Nephron progenitor cell (in vitro differentiated cells): ENCODE measurements around the gene ALDH3A1.
A peak's percentile ranks its signal among the peaks of the same experiment; 100 is the strongest.

Experiments used
- DNase-seq: peaks from one replicate; pipeline ENCODE4 v3.0.0; 2021
- H3K27ac Mint-ChIP-seq: 2 replicates; pipeline ENCODE4 v1.8.0; 2021; ENCODE audit warnings: mild to moderate bottlenecking, moderate library complexity, mixed read lengths
- H3K27me3 Mint-ChIP-seq: 2 replicates; pipeline ENCODE4 v1.8.0; 2021; ENCODE audit warnings: mild to moderate bottlenecking, low read depth, mixed read lengths; ENCODE audit not compliant: poor library complexity
- H3K36me3 Mint-ChIP-seq: 2 replicates; pipeline ENCODE4 v1.8.0; 2021; ENCODE audit warnings: low read depth, mixed read lengths
- H3K4me1 Mint-ChIP-seq: 2 replicates; pipeline ENCODE4 v1.8.0; 2021; ENCODE audit warnings: mixed read lengths
- H3K4me3 Mint-ChIP-seq: 2 replicates; pipeline ENCODE4 v1.8.0; 2021; ENCODE audit warnings: mild to moderate bottlenecking, moderate library complexity, mixed read lengths
- H3K9me3 Mint-ChIP-seq: 2 replicates; pipeline ENCODE4 v1.8.0; 2021; ENCODE audit warnings: mild to moderate bottlenecking, moderate library complexity, mixed read lengths
- TF ChIP-seq, protein P1 (sequence below): fragments of 200-600 bp; sonication (generic); IDR thresholded peaks from 2 replicates; pipeline ENCODE4 v1.5.0; 2021; ENCODE audit warnings: antibody characterized with exemption

Gene ALDH3A1

DNA sequence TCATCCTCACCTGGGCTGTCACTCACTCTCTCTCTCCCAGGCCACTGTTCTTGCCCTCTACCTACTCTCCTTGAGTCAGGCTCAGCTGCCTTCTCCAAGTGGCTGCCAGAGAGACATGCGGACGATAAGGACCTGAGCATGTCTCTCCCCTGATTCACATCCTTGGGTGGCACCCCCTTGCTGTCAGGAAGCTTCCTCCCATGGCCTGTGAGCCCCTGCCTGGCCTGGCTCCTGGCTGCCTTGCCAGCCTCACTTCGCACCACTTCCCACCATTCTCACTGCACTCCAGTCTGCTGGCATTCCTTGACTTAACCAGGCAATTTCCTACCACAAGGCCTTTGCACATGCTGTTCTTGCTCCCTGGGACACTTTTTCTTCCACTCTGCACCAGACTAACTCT, 2.7 kb upstream of the ALDH3A1 start:
- Mint-ChIP-seq H3K27me3 (peaks cover 26% of the 10 kb centered on the region), H3K36me3 (no peaks in the 10 kb centered on the region), H3K4me3 (no peak overlapping the region), H3K9me3 (no peaks in the 10 kb centered on the region), H3K27ac (no peak overlapping the region), H3K4me1 (peaks cover 29% of the 10 kb centered on the region)
- TF ChIP-seq, protein P1, sequence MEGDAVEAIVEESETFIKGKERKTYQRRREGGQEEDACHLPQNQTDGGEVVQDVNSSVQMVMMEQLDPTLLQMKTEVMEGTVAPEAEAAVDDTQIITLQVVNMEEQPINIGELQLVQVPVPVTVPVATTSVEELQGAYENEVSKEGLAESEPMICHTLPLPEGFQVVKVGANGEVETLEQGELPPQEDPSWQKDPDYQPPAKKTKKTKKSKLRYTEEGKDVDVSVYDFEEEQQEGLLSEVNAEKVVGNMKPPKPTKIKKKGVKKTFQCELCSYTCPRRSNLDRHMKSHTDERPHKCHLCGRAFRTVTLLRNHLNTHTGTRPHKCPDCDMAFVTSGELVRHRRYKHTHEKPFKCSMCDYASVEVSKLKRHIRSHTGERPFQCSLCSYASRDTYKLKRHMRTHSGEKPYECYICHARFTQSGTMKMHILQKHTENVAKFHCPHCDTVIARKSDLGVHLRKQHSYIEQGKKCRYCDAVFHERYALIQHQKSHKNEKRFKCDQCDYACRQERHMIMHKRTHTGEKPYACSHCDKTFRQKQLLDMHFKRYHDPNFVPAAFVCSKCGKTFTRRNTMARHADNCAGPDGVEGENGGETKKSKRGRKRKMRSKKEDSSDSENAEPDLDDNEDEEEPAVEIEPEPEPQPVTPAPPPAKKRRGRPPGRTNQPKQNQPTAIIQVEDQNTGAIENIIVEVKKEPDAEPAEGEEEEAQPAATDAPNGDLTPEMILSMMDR = no peak
- no peak for DNase-seq

DNA sequence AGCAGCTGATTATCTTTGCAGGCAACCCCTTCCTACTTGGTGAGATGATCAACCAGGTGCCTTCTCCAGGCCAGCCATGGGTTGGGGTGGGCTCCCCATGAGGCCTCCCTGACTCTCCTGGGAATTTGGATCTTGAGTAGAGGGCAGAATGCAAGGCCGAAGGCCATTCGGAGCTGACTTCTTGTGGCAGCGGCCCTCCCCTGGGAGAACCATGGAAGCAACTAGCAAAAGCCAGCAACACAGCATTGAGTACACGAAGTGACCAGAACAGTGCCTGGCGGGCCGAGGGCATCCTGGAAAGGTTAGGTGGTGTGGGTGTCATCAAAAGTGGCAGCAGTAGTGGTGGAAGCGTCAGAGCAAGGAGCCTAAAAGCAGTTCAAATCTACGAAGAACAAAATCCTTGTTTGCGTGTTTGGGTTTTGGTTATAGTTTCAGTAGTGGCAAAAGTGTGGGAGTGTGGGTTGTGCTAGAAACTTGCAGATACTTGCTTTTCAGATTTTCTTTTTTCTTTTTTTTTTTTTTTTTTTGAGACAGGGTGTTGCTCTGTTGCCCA, 2.0 kb upstream of the ALDH3A1 start:
- no peak overlapping the region for H3K4me3 Mint-ChIP-seq
- H3K36me3 Mint-ChIP-seq = no peaks in the 10 kb centered on the region
- H3K27me3 Mint-ChIP-seq = peaks cover 30% of the 10 kb centered on the region
- peaks cover 29% of the 10 kb centered on the region for H3K4me1 Mint-ChIP-seq
- no peaks in the 10 kb centered on the region for H3K9me3 Mint-ChIP-seq
- H3K27ac Mint-ChIP-seq = peak overlapping the region; percentile 64
- no peak for DNase-seq
- TF ChIP-seq, protein P1 = no peak

DNA sequence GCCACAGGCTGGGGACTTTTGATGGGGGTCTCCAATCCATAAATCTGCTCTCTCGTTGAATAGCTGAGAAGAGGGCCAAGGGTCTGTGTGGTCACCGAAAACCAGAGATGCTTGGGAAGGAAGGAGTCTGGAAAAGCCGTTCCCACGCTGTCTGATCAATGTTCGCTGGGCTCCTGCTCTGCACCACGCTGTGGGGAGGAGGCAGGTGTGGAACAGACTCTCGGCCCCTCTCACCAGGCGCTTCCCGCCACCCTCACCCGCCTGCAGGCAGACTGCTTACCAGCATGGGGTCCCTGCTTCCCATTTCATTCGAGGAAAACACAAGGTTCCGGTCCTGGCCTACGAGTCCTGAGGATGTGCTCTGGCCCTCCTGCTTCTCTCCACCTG, 702 bp upstream of the ALDH3A1 start:
- Mint-ChIP-seq H3K36me3 (no peaks in the 10 kb centered on the region), H3K4me3 (no peak overlapping the region), H3K4me1 (peaks cover 29% of the 10 kb centered on the region), H3K27ac (peak overlapping the region; percentile 4), H3K27me3 (peaks cover 33% of the 10 kb centered on the region), H3K9me3 (no peaks in the 10 kb centered on the region)
- TF ChIP-seq, protein P1 = no peak
- no peak for DNase-seq

DNA sequence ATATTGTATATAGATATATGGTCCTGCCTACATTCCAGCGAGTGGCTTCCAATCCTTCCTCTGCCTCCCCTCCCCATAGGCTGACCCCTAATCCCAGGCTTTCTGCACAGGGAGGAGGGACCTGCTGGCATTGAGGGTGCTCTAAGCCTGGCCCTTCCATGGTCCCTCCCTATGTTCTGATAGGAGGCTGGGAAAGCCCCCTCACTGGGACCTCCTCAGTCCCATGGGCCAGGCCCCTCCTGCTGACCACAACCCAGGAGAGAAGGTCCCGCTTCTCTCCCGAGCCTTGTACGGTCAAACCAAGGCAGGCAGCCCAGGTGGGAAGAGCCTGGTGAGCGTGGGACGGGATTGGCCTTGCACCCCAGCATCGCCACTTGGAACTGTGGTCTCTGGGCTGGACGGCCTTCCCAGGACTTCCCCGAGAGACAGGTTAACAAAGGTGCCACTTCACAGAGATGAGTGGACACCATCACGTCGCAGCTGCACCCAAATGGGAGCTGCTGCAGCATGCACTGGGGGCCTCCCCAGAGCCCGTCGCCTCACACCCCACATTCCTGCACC, 859 bp downstream of the ALDH3A1 start:
- no peak overlapping the region for H3K4me3 Mint-ChIP-seq

DNA sequence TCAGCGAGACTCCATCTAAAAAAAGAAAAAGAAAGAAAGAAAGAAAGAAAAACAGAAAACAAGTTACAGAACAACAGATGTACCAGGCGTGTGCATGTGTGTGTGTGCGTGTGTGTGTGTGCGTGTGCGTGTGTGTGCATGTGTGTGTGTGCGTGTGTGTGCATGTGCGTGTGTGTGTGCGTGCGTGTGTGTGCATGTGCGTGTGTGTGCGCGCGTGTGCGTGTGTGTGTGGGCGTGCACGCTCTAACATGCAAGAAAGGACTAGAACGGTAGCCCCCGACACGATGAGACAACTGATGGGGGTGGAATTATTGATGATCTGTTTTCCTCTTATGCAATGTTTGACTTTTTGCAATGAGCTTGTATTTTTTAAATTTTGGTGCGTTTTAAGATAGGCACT, 1.6 kb downstream of the ALDH3A1 start:
- no peak for DNase-seq
- H3K27ac Mint-ChIP-seq = no peak overlapping the region

More for the DNA sequence above, 859 bp downstream of the ALDH3A1 start:
- Mint-ChIP-seq H3K4me1 (peaks cover 29% of the 10 kb centered on the region), H3K9me3 (no peaks in the 10 kb centered on the region), H3K36me3 (no peaks in the 10 kb centered on the region), H3K27me3 (peaks cover 36% of the 10 kb centered on the region), H3K27ac (no peak overlapping the region)
- TF ChIP-seq, protein P1 = no peak
- no peak for DNase-seq

More for the DNA sequence above, 1.6 kb downstream of the ALDH3A1 start:
- peaks cover 29% of the 10 kb centered on the region for H3K4me1 Mint-ChIP-seq
- peaks cover 36% of the 10 kb centered on the region for H3K27me3 Mint-ChIP-seq
- H3K9me3 Mint-ChIP-seq = no peaks in the 10 kb centered on the region
- TF ChIP-seq, protein P1 = no peak
- H3K36me3 Mint-ChIP-seq = no peaks in the 10 kb centered on the region
- no peak overlapping the region for H3K4me3 Mint-ChIP-seq
